ENCODE results near the gene NIPAL4.

NIPAL4 gene

GRCh38 chr5:157504053-157504452, 44.0 kb downstream of the NIPAL4 start:
- no peak for TF ChIP-seq CTCF (IDR thresholded peaks at IDR 0.05; ENCODE audit: extremely low read depth, insufficient read depth, missing control alignments)
- no peak for DNase-seq (ENCODE audit: low spot score)
- in situ Hi-C loops (cut with MboI; ENCODE audit: low pct_unique_long_range_greater_than_20kb, low sequenced_read_pairs, unreplicated experiment) = loop anchor here (10.0 kb wide), 1 partner anchor 91 kb away; no protein-coding TSS in a partner anchor

DNA sequence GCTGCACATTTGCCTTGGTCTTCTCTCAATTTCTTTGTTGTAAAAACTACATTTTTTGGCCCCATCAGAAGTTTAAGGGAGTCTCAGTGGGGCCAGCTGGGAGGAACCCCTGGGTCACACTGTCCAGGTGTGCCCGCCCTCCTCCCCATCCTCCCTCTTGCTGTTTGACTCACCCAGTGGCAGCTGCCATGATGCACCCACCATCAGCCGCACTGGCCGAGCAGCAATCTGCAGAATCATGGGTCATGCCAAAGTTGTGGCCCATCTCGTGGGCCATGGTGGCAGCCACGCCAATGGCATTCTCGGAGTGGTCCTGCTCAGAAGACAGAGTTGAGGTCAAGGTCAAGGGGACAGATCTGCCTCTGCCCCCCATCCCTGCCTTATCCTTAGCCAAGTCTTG, 45.5 kb downstream of the NIPAL4 start:
- no peak for TF ChIP-seq CTCF (IDR thresholded peaks at IDR 0.05; ENCODE audit: extremely low read depth, insufficient read depth, missing control alignments)
- no peak for DNase-seq (ENCODE audit: low spot score)
- in situ Hi-C loops (cut with MboI; ENCODE audit: low pct_unique_long_range_greater_than_20kb, low sequenced_read_pairs, unreplicated experiment) = loop anchor here (10.0 kb wide), 1 partner anchor 89 kb away; no protein-coding TSS in a partner anchor

- in situ Hi-C loops (cut with MboI; ENCODE audit: low pct_unique_long_range_greater_than_20kb, low sequenced_read_pairs, unreplicated experiment) = loop anchor here (10.0 kb wide), 1 partner anchor 89 kb away; no protein-coding TSS in a partner anchor
- no peak for DNase-seq (ENCODE audit: low spot score)
- no peak for TF ChIP-seq CTCF (IDR thresholded peaks at IDR 0.05; ENCODE audit: extremely low read depth, insufficient read depth, missing control alignments)
Measured at GRCh38 chr5:157506066-157506590, 46.1 kb downstream of the NIPAL4 start.

DNA sequence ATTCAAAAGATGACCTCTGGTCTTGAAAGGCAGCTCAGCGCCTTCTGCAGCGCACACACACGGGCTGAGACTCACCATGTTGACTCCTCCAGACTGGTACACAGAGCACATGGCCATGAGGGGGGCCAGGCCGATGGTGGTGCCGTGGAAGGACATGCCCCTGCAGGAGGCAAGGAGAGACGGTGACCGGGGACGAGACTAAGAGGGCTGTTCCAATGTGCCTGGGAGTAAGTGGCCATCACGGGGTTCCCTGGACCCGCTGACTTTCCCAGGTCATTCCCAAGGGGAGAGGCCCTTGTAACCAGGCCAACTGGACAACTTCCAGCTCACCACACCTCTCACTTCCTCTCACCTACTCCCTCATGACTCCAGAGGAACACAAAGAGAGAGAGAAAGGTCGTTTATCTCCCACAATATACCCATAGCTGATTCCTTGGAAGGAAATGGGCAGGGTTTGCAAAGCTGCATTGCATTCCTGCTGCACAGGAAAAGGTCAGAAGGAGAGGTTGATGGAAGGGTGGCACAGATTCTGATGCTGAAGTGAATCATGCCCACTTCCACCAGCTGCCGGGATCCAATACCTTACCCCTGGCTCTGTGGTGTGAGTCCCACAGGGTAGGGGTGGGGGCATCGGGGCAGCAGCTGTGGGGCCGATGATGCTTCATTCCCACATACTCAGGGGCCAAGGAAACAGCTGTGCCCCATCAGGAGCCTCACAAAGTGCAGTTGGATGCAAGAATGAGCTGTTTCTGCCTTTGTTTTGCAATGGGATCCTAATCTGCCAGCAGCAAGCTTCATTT, 47.2 kb downstream of the NIPAL4 start:
- DNase-seq (ENCODE audit: low spot score) = no peak
- in situ Hi-C loops (cut with MboI; ENCODE audit: low pct_unique_long_range_greater_than_20kb, low sequenced_read_pairs, unreplicated experiment) = loop anchor here (10.0 kb wide), 1 partner anchor 88 kb away; no protein-coding TSS in a partner anchor
- no peak for TF ChIP-seq CTCF (IDR thresholded peaks at IDR 0.05; ENCODE audit: extremely low read depth, insufficient read depth, missing control alignments)

GRCh38 chr5:157509093-157509492, 49.1 kb downstream of the NIPAL4 start:
- no peak for TF ChIP-seq CTCF (IDR thresholded peaks at IDR 0.05; ENCODE audit: extremely low read depth, insufficient read depth, missing control alignments)
- no peak for DNase-seq (ENCODE audit: low spot score)
- in situ Hi-C loops (cut with MboI; ENCODE audit: low pct_unique_long_range_greater_than_20kb, low sequenced_read_pairs, unreplicated experiment) = loop anchor here (10.0 kb wide), 1 partner anchor 86 kb away; no protein-coding TSS in a partner anchor

- in situ Hi-C loops (cut with MboI; ENCODE audit: low pct_unique_long_range_greater_than_20kb, low sequenced_read_pairs, unreplicated experiment) = loop anchor here (10.0 kb wide), 1 partner anchor 85 kb away; no protein-coding TSS in a partner anchor
- TF ChIP-seq CTCF (IDR thresholded peaks at IDR 0.05; ENCODE audit: extremely low read depth, insufficient read depth, missing control alignments) = no peak
- no peak for DNase-seq (ENCODE audit: low spot score)
Measured at GRCh38 chr5:157509587-157509986, 49.6 kb downstream of the NIPAL4 start.
